HFFc6 (cell line): ENCODE results near the gene PCMT1. TPM values are rescaled to one million over a fixed set of nuclear protein-coding genes. Genes with fewer than 3 reads are reported as not detected.

ENCODE experiments used
- DNase-seq: peaks from one replicate; pipeline ENCODE4 v3.0.0-alpha.2; 2018
- H3K27ac Mint-ChIP-seq: 2 replicates; pipeline ENCODE4 v1.8.0; 2020; ENCODE audit warnings: mild to moderate bottlenecking, mixed read lengths
- H3K27me3 Mint-ChIP-seq: 2 replicates; pipeline ENCODE4 v1.8.0; 2021; ENCODE audit warnings: mild to moderate bottlenecking, moderate library complexity, mixed read lengths; ENCODE audit not compliant: insufficient read depth
- H3K36me3 Mint-ChIP-seq: 2 replicates; pipeline ENCODE4 v1.8.0; 2021; ENCODE audit warnings: low read depth, mixed read lengths
- H3K4me1 Mint-ChIP-seq: 2 replicates; pipeline ENCODE4 v1.8.0; 2020; ENCODE audit warnings: low read depth, mixed read lengths
- H3K4me3 Mint-ChIP-seq: 2 replicates; pipeline ENCODE4 v1.8.0; 2020; ENCODE audit warnings: mild to moderate bottlenecking, moderate library complexity, mixed read lengths
- H3K9me3 Mint-ChIP-seq: 2 replicates; pipeline ENCODE4 v1.8.0; 2020; ENCODE audit warnings: mild to moderate bottlenecking, mixed read lengths
- total RNA-seq, 6 experiments: library from RNA; stranded (reverse); fragmentation: NEBNext Ultra II Directional; extraction: Animal tissue kit (Norgen Biotek cat#: 25700); gene quantifications; 2 replicates in 1 of 6; 3 replicates in 5 of 6; pipeline ENCODE4 v1.2.3, GENCODE V29; 2021
- TF ChIP-seq, protein P1 (sequence below): fragments of 200-600 bp; sonication (generic); IDR thresholded peaks from 2 replicates; pipeline ENCODE4 v1.5.0; 2021; ENCODE audit warnings: antibody characterized with exemption, mild to moderate bottlenecking

Gene PCMT1
- total RNA-seq, 6 experiments from 2014 or later, result 99.7 to 126 (median 112) TPM

GRCh38 chr6:149823013-149823412 lies 73.5 kb downstream of the PCMT1 start:
- TF ChIP-seq, protein P1, sequence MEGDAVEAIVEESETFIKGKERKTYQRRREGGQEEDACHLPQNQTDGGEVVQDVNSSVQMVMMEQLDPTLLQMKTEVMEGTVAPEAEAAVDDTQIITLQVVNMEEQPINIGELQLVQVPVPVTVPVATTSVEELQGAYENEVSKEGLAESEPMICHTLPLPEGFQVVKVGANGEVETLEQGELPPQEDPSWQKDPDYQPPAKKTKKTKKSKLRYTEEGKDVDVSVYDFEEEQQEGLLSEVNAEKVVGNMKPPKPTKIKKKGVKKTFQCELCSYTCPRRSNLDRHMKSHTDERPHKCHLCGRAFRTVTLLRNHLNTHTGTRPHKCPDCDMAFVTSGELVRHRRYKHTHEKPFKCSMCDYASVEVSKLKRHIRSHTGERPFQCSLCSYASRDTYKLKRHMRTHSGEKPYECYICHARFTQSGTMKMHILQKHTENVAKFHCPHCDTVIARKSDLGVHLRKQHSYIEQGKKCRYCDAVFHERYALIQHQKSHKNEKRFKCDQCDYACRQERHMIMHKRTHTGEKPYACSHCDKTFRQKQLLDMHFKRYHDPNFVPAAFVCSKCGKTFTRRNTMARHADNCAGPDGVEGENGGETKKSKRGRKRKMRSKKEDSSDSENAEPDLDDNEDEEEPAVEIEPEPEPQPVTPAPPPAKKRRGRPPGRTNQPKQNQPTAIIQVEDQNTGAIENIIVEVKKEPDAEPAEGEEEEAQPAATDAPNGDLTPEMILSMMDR, result peak; percentile 38; the same call in 1 of the 2 replicates
- no peak overlapping the region for H3K27ac Mint-ChIP-seq
- DNase-seq, result no peak
- H3K4me1 Mint-ChIP-seq, result no peaks in the 10 kb centered on the region
- H3K4me3 Mint-ChIP-seq, result no peak overlapping the region
- H3K9me3 Mint-ChIP-seq, result no peaks in the 10 kb centered on the region
- no peaks in the 10 kb centered on the region for H3K36me3 Mint-ChIP-seq
- H3K27me3 Mint-ChIP-seq, result no peaks in the 10 kb centered on the region

DNA sequence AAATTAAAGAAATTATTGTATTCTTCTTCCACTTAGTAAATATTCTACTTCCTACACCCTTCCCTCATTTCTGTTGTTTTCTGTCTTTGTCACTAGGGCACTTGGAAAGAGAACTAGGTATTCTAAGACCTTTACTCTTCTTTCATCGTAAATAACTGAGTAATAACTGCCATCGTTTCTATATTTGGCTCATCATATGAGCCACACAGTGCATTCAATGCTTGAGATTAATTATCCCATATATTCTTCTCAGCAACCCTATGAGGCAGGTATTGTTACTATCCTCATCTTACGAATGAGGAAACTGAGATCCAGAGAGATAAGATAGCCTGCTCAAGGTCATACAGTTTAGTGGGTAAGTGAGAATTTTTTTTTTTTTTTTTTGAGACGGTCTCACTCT lies 75.8 kb downstream of the PCMT1 start:
- Mint-ChIP-seq H3K9me3 (no peaks in the 10 kb centered on the region), H3K36me3 (no peaks in the 10 kb centered on the region), H3K27ac (no peak overlapping the region), H3K4me3 (no peak overlapping the region), H3K27me3 (no peaks in the 10 kb centered on the region), H3K4me1 (0 out of 2 replicates have a peak, but pooled peaks cover under 1% of the 10 kb centered on the region)
- TF ChIP-seq, protein P1, result no peak
- no peak for DNase-seq

- TF ChIP-seq, protein P1, result no peak
- DNase-seq, result peak; percentile 75
- H3K4me3 Mint-ChIP-seq, result peak overlapping the region; percentile 79
- peaks cover 22% of the 10 kb centered on the region for H3K4me1 Mint-ChIP-seq
- no peaks in the 10 kb centered on the region for H3K9me3 Mint-ChIP-seq
- 0 out of 2 replicates have a peak, but pooled peaks cover 5% of the 10 kb centered on the region for H3K36me3 Mint-ChIP-seq
- no peaks in the 10 kb centered on the region for H3K27me3 Mint-ChIP-seq
- H3K27ac Mint-ChIP-seq, result peak overlapping the region; percentile 88
Measured at GRCh38 chr6:149830731-149831307, 81.3 kb downstream of the PCMT1 start.

DNA sequence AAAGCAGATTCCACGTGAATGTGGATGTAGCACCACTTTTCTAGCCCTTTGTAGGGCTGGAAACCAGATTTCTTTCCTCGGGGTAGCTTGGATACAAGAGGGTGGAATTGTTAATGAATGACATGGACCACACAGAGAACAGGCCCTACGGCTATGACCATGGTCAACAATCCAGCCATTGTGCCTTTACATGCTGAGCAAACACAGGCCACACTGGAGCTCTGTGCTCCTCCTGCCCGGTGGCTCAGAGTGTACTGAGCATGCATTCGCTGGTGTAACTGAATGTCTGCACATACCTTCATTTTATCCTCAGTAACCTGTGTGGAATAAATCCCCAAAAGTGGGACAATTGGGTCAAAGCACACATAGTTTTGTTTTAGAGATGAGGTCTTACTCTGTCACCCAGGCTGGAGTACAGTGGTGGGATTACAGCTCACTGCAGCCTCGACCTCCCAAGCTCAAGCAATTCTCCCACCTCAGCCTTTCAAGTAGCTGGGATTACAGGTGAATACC lies 81.8 kb downstream of the PCMT1 start:
- Mint-ChIP-seq H3K27me3 (no peaks in the 10 kb centered on the region), H3K27ac (peak overlapping the region; percentile 88), H3K36me3 (0 out of 2 replicates have a peak, but pooled peaks cover 5% of the 10 kb centered on the region), H3K4me3 (peak overlapping the region; percentile 79), H3K4me1 (peaks cover 22% of the 10 kb centered on the region), H3K9me3 (no peaks in the 10 kb centered on the region)
- DNase-seq, result no peak
- TF ChIP-seq, protein P1, result no peak

DNA sequence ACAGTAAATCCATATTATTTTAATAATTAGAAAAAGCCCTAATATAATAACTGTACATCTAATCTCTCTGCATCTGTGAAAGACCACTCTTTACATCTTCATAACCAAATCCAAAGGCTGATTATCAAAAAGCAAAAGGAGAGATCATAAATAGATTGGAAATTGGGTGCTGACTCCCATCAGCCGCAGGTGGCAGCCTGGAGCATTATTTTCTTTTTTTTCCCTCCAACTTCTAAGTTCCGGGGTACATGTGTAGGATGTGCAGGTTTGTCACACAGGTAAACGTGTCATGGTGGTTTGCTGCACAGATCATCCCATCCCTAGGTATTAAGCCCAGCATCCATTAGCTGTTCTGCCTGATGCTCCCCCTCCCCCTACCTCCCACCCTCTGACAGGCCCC lies 84.1 kb downstream of the PCMT1 start:
- no peaks in the 10 kb centered on the region for H3K9me3 Mint-ChIP-seq
- H3K27ac Mint-ChIP-seq, result no peak overlapping the region
- TF ChIP-seq, protein P1, result no peak
- DNase-seq, result no peak
- H3K4me1 Mint-ChIP-seq, result peaks cover 22% of the 10 kb centered on the region
- 0 out of 2 replicates have a peak, but pooled peaks cover 5% of the 10 kb centered on the region for H3K36me3 Mint-ChIP-seq
- no peaks in the 10 kb centered on the region for H3K27me3 Mint-ChIP-seq
- no peak overlapping the region for H3K4me3 Mint-ChIP-seq
